Measurements from ENCODE around the gene TMEM255B.
"Not testable (repeated sequence)": the region's sequence is repeated elsewhere in the genome, so short reads cannot be mapped to it uniquely, and the experiment has no call there.

Gene TMEM255B

DNA sequence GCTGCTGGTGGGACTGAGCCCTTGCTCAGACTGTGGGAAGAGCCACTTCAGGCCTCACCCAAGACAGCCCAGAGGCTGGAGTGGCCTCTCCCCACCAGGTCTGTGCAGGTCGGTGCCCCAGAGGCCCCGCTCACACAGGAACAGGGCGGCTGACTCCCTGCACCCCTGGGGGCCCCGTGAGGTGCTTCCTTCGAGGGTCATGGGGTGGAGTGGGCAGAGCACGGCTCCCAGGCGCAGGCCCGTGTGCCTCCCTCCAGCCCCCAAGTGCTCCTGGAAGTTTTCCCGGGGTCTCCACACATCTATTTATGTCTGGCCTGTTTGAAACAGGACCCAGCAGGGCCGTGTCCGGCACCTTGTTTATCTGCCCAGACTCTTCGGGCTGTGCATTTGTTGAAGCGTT, 9.5 kb upstream of the TMEM255B start:
- DNase-seq (ENCODE audit: low spot score): no peak

GRCh38 chr13:113749967-113750366, 9.1 kb upstream of the TMEM255B start:
- DNase-seq (ENCODE audit: low spot score): no peak

GRCh38 chr13:113750554-113751399, 8.2 kb upstream of the TMEM255B start:
- no peak for DNase-seq (ENCODE audit: low spot score)

- no peak for DNase-seq (ENCODE audit: low spot score)
Measured at GRCh38 chr13:113751491-113751890, 7.5 kb upstream of the TMEM255B start.

GRCh38 chr13:113752211-113752986, 6.6 kb upstream of the TMEM255B start:
- not testable (repeated sequence) for DNase-seq (ENCODE audit: low spot score)

DNA sequence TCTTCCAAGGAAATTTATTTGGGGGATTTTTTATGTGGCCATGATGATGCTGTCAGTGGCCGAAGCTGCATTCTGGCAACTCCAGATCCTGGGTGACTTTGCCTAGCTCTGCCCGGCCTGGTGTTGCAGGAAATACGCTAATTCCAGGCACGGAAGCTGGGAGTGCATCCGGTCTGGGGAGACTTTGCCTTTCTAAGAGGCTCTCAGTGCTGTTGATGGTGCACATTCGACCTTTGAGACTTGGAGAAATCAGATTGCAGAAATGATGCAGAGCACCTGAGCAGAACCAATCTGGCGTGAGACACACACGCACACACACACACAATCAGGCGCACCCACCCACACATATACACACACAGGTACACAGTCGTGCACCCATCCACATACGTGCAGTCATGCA, 5.9 kb upstream of the TMEM255B start:
- DNase-seq (ENCODE audit: low spot score): no peak

DNA sequence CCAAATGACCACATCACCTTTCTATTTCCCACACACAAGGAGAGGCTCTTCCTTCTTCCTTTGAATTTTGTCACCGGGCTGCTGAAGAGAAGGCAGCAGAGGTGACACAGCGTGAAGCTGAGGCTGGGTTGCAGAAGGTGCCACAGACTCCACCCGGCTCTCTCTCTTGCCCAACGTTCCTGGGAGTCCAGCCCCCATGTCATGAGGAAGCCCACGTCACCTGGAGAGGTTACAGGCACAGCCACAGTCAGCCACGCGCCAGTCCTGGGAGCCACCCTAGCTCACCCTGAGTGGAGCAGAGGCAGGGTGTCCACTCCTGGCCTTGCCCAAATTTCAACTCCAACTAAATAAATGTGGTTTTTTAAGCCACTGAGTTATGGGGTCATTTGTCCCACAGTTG, 4.8 kb upstream of the TMEM255B start:
- no peak for DNase-seq (ENCODE audit: low spot score)

DNA sequence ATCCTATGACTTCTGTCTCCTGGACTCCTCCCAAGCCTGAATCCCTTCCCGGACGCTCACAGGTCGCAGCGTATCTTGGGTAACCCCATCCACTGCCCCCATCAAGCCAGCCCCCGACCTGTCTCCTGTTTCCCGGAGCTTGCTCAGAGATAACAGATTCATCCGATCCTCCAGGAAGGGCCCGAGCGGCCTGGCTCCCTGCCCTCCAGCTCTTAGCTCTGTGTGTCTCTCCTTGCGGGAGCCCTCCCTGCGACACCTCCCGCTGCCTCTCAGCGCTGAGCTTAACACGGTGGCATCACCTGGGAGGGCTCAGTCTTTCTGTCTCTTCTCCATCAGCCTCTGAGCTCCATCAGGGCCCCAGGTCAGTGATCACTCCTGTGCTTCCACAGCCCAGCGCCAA, 4.3 kb upstream of the TMEM255B start:
- DNase-seq (ENCODE audit: low spot score): no peak

DNA sequence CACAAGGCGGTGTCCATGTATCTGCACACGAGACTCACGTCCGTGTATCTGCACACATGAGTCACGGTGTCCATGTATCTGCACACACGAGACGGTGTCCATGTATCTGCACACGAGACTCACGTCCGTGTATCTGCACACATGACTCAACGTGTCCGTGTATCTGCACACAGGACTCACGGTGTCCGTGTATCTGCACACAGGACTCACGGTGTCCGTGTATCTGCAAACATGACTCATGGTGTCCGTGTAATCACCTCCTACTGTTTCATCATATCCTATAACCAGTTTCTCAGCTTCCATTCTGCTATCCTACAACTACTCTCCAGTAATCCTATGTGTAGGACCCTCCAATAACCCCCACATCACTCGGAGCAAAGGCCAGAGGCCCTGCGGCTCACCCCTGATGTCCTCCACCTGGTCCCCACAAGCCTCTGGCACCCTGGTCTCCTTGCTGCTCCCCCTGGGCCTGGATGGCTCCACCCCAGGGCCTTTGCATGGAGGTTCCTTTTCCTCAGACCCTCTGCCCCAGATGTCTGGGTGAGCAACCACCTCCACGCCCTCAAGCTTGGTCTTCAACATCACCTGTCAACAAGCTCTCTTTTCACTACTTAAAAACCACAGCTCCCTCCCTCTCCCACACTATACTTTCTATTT, 2.5 kb upstream of the TMEM255B start:
- DNase-seq (ENCODE audit: low spot score): no peak

DNA sequence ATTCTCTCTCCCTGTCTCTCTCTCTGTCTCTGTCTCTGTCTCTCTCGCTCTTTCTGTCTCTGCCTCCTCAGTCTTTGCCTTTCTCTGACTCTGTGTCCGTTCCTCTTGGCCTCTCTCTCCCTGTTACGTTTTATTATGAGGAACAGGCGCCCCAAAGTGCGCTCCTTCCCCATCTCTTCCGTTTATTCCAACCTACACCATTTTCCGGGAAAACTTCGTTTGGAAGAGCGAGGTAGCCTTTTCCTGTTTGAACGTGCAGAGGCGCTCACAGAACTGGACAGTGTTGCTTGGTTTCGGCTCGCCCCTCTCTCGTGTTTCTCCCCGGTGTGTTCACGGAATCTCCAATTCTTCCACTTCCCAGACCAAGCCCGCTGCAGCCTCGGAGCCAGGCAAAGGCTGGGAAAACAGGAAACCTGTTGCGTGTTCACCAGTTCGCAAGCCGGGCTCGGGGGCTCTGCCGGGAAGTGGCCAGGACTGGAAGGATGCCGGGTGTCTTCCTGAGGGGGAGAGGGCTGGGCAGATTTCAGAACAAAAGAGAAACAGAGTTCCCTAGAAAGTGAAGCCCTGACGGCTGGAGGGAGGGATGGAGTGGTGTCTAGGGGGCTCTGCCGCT, 605 bp downstream of the TMEM255B start:
- DNase-seq (ENCODE audit: low spot score): peak; percentile 32

DNA sequence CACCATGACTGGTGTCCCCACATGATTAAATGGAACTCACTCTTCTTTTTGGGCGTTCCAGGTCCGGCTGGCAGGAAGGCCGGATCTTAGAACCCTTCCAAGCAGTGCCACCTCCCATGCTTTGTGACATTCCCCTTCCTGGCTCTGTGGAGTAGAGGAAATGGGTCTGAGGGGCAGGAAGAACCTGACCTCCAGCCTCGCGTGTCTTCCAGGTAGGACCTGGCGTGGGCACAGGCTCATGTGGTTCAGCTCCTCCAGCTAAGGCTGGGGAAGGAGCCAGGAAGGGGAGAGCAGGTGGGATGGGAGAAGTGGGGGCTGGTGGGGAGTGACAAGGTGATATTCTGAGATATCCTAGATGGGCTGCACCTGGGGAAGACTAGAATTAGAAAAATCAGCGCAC, 2.1 kb downstream of the TMEM255B start:
- no peak for DNase-seq (ENCODE audit: low spot score)

DNA sequence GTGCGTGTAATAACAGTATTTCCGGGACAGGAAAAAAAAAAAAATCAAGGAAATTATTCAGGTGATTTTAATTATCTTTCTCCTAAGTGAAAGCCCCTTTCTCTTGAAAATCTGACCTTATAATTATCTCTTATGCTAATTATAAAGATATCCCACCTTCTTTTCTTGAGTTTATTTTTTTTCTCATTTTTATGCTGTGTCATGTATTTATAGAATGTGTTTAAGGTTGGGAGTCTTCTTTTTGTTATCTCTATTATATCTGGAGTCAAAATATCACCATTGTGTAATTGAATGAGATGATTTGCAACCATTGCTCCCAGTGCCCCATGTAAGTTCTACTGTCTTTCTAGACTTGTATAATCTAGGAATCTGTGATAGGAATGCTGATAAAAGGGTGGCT, 3.0 kb downstream of the TMEM255B start:
- DNase-seq (ENCODE audit: low spot score): no peak

GRCh38 chr13:113762538-113762937, 3.5 kb downstream of the TMEM255B start:
- DNase-seq (ENCODE audit: low spot score): no peak

DNA sequence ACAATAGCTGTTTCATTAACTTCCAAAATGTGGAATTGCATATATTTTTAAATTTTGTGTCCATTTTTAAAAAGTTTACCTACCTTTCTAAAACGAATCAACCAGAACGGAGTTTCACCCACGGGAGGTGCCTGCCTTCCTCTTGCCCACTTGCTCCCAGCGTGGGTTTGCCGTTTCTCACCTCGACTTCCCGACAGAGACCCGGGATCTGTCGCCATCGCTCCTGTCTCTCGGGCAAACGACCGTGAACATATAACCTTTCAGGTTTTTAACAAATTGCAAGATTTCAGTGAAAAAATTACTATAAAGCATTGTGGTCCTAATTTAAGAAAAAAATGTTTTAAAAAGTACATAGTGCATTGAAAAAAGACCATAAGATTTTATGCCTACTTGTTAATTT, 4.2 kb downstream of the TMEM255B start:
- DNase-seq (ENCODE audit: low spot score): no peak

GRCh38 chr13:113763961-113764792, 5.2 kb downstream of the TMEM255B start:
- DNase-seq (ENCODE audit: low spot score): no peak

DNA sequence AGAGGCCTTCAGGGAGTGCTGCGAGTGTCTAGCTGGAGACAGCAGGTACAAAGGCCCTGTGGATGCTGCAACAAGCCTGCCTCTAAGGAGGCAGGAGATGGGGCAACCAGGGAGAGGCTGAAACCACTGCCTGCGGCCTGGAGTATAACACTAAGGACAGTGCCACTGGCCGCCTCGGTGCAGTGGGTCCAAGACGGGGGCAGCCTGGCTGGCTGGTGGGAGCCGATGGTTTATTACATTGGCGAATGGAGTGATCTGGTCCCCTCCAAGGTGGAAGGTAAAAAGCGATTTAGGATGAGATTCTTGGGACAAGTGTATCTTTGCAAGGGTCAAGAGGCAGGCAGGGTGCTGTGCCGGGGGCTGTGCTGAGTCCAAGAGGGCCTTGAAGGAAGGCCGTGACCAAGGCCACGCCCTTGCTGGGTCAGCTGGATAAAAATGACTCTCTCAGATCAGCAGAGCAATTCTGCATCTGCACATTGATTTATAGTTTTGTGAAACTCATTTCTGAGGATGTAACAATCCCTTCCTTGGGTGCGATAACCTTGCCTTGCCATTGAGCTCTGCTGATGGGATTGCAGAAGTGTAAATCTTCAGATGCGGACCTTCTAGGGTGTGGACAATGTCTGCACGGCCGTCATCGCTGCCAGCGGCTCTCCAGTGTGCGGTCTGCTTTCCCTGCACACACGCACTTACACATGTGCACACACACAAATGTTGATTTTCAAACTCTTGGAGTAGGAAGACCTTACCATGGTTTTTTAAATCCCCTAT, 6.0 kb downstream of the TMEM255B start:
- no peak for DNase-seq (ENCODE audit: low spot score)

DNA sequence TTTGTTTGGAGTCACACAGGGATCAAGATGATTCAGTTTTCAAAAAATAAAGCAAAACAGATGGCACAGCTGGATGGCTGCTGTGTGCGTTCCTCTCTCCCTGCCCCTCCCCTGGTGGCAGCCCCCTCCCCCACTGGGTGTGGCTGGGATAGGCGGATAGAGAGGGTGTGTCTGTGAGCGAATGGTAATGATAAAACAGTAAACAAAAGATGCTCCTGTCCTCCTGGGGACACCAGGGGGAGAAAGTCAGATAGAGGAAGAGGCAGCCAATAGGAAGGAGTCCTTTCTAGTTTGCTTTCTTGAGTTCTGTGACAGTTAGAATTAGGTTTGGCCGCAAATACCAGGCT, 6.5 kb downstream of the TMEM255B start:
- no peak for DNase-seq (ENCODE audit: low spot score)

GRCh38 chr13:113766035-113766800, 7.2 kb downstream of the TMEM255B start:
- DNase-seq (ENCODE audit: low spot score): no peak

- no peak for DNase-seq (ENCODE audit: low spot score)
Measured at GRCh38 chr13:113767366-113767765, 8.3 kb downstream of the TMEM255B start.

All from COLO829 (cell line).